Neural progenitor cell (in vitro differentiated cells): Measurements from ENCODE around the gene REEP3. TPM values are rescaled to one million over a fixed set of nuclear protein-coding genes. Genes with fewer than 3 reads are reported as not detected.

Experiments
- DNase-seq: peaks from one replicate; pipeline ENCODE4 v3.0.0-alpha.2; 2016; ENCODE audit warnings: low spot score
- H2AFZ ChIP-seq: fragments of 200-600 bp; sonication (generic); replicated peaks from 2 replicates; pipeline ENCODE4 v1.6.1; 2016; ENCODE audit warnings: antibody characterized with exemption
- H3F3A ChIP-seq: fragments of 200-600 bp; sonication (generic); 2 replicates; pipeline ENCODE4 v1.6.1; 2016; ENCODE audit warnings: antibody characterized with exemption, low read depth
- H3K27ac ChIP-seq: fragments of 200-600 bp; sonication (generic); 2 replicates; pipeline ENCODE4 v1.5.1; 2016; ENCODE audit warnings: mild to moderate bottlenecking
- H3K27me3 ChIP-seq: fragments of 200-600 bp; sonication (generic); 2 replicates; pipeline ENCODE4 v1.6.1; 2016; ENCODE audit warnings: mild to moderate bottlenecking, moderate library complexity
- H3K36me3 ChIP-seq: fragments of 200-600 bp; sonication (generic); 2 replicates; pipeline ENCODE4 v1.5.1; 2016
- H3K4me1 ChIP-seq: fragments of 200-600 bp; sonication (generic); 2 replicates; pipeline ENCODE4 v1.6.1; 2016; ENCODE audit warnings: mixed run types
- H3K4me2 ChIP-seq: fragments of 200-600 bp; sonication (generic); 2 replicates; pipeline ENCODE4 v1.6.1; 2016
- H3K4me3 ChIP-seq: fragments of 200-600 bp; sonication (generic); 2 replicates; pipeline ENCODE4 v1.5.1; 2016
- H3K79me2 ChIP-seq: fragments of 200-600 bp; sonication (generic); 2 replicates; pipeline ENCODE4 v1.6.1; 2016; ENCODE audit warnings: low read depth
- H3K9ac ChIP-seq: fragments of 200-600 bp; sonication (generic); 2 replicates; pipeline ENCODE4 v1.6.1; 2016
- H3K9me3 ChIP-seq: fragments of 200-600 bp; sonication (generic); 2 replicates; pipeline ENCODE4 v1.5.1; 2016; ENCODE audit warnings: low read depth
- H4K20me1 ChIP-seq: fragments of 200-600 bp; sonication (generic); 2 replicates; pipeline ENCODE4 v1.6.1; 2016; ENCODE audit warnings: low read depth
- H3K27ac Mint-ChIP-seq: 3 replicates; pipeline ENCODE4 v1.8.0; 2021; ENCODE audit warnings: mixed read lengths
- H3K27me3 Mint-ChIP-seq: 2 replicates; pipeline ENCODE4 v1.8.0; 2022; ENCODE audit warnings: low read depth, mild to moderate bottlenecking, inconsistent platforms, moderate library complexity, mixed read lengths; ENCODE audit not compliant: insufficient read depth
- H3K36me3 Mint-ChIP-seq: 3 replicates; pipeline ENCODE4 v1.8.0; 2021; ENCODE audit warnings: mixed read lengths
- H3K4me1 Mint-ChIP-seq: 3 replicates; pipeline ENCODE4 v1.8.0; 2021; ENCODE audit warnings: mixed read lengths
- H3K4me3 Mint-ChIP-seq: 3 replicates; pipeline ENCODE4 v1.8.0; 2021; ENCODE audit warnings: mild to moderate bottlenecking, moderate library complexity, mixed read lengths
- H3K9me3 Mint-ChIP-seq: 3 replicates; pipeline ENCODE4 v1.8.0; 2020; ENCODE audit warnings: mixed read lengths
- CTCF ChIP-seq: fragments of 200-600 bp; sonication (generic); IDR thresholded peaks from 2 replicates; pipeline ENCODE4 v1.5.1; 2017; ENCODE audit warnings: antibody characterized with exemption, mild to moderate bottlenecking
- EZH2 ChIP-seq: fragments of 200-600 bp; sonication (generic); IDR thresholded peaks from 2 replicates; pipeline ENCODE4 v1.6.1; 2017; ENCODE audit warnings: antibody characterized with exemption, mild to moderate bottlenecking, moderate library complexity
- EZH2phosphoT487 ChIP-seq: fragments of 200-600 bp; sonication (generic); IDR thresholded peaks from 2 replicates; pipeline ENCODE4 v1.6.1; 2017; ENCODE audit warnings: antibody characterized with exemption
- total RNA-seq: library from RNA; depleted of rRNA; stranded (reverse); fragments of >200 nt; gene quantifications from 2 replicates; pipeline ENCODE4 v1.2.3, GENCODE V29; 2015; ENCODE audit warnings: low replicate concordance

Gene REEP3
- total RNA-seq, 1 donor from 2014 or later, result 42.0 TPM

- no peak for DNase-seq
- Histone ChIP-seq H2AFZ (no peak overlapping the region), H3K4me3 (no peak overlapping the region), H3K9me3 (no peaks in the 10 kb centered on the region), H3K4me2 (no peak overlapping the region), H3K36me3 (no peaks in the 10 kb centered on the region), H3K79me2 (peaks cover 83% of the 10 kb centered on the region), H4K20me1 (peaks cover 13% of the 10 kb centered on the region), H3K4me1 (no peaks in the 10 kb centered on the region), H3K9ac (no peak overlapping the region), H3F3A (peaks cover 5% of the 10 kb centered on the region), H3K27me3 (no peaks in the 10 kb centered on the region), H3K27ac (no peak overlapping the region)
- TF ChIP-seq CTCF (no peak), EZH2 (no peak), EZH2phosphoT487 (no peak)
- H3K9me3 Mint-ChIP-seq, result no peaks in the 10 kb centered on the region
- H3K27me3 Mint-ChIP-seq, result no peaks in the 10 kb centered on the region
- no peak overlapping the region for H3K27ac Mint-ChIP-seq
- no peak overlapping the region for H3K4me3 Mint-ChIP-seq
- peaks cover 6% of the 10 kb centered on the region for H3K36me3 Mint-ChIP-seq
- H3K4me1 Mint-ChIP-seq, result no peaks in the 10 kb centered on the region
These were observed 16.3 kb downstream of the REEP3 start for GRCh38 chr10:63537536-63537935.

DNA sequence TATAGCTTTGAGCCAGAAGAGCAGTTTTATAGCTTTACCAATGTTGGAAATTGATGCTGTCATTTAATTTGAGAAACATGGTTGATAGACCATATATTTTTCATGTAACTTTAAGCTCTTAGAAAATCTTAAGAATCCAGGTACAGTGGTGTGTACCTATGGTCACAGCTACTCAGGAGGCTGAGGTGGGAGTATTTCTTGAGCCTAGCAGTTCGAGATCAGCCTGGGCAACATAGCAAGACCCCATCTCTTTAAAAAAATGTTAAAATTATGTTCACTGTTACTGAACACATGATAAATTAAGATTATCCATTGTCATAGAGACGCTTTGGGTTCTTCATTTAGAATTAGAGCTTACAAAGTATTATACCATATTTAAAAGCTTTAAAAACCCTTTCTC, 18.2 kb downstream of the REEP3 start:
- no peak overlapping the region for H3K4me2 ChIP-seq
- no peak for DNase-seq
- no peak overlapping the region for H3K4me3 ChIP-seq
- H3K27ac ChIP-seq, result no peak overlapping the region
- TF ChIP-seq EZH2 (no peak), CTCF (no peak), EZH2phosphoT487 (no peak)
- no peaks in the 10 kb centered on the region for H3K4me1 Mint-ChIP-seq
- peaks cover 5% of the 10 kb centered on the region for H3F3A ChIP-seq
- H3K27ac Mint-ChIP-seq, result no peak overlapping the region
- no peak overlapping the region for H2AFZ ChIP-seq
- H3K9ac ChIP-seq, result no peak overlapping the region
- H3K36me3 Mint-ChIP-seq, result peaks cover 1% of the 10 kb centered on the region
- no peaks in the 10 kb centered on the region for H3K9me3 Mint-ChIP-seq
- H3K4me3 Mint-ChIP-seq, result no peak overlapping the region
- peaks cover 25% of the 10 kb centered on the region for H4K20me1 ChIP-seq
- no peaks in the 10 kb centered on the region for H3K4me1 ChIP-seq
- no peaks in the 10 kb centered on the region for H3K36me3 ChIP-seq
- H3K79me2 ChIP-seq, result peaks cover 80% of the 10 kb centered on the region
- H3K9me3 ChIP-seq, result no peaks in the 10 kb centered on the region
- H3K27me3 ChIP-seq, result no peaks in the 10 kb centered on the region
- H3K27me3 Mint-ChIP-seq, result no peaks in the 10 kb centered on the region

DNA sequence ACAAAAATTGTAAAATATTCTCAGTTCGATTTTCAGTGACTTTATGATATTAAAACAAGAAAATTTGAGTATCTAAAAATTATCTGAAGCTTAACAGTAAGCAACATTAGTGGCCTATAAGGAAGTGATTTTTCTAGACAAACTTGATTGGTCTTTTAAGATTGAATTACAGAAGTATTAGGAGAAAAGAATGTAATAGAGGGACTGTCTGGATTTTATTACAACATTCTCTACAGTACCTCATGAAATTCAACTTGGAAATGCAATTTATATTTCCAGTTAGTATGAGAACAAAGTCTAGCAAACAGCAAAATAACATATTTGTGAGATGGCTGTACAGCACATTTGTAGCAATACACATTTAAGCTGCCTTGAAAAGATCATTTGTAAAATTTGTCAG, 18.8 kb downstream of the REEP3 start:
- TF ChIP-seq EZH2phosphoT487 (no peak), EZH2 (no peak), CTCF (no peak)
- no peak for DNase-seq
- Histone ChIP-seq H3K9me3 (no peaks in the 10 kb centered on the region), H3K4me1 (no peaks in the 10 kb centered on the region), H3K27me3 (no peaks in the 10 kb centered on the region), H3K9ac (no peak overlapping the region), H3K4me3 (no peak overlapping the region), H3K27ac (no peak overlapping the region), H4K20me1 (peaks cover 25% of the 10 kb centered on the region), H3K79me2 (peaks cover 80% of the 10 kb centered on the region), H2AFZ (no peak overlapping the region), H3F3A (peaks cover 5% of the 10 kb centered on the region), H3K4me2 (no peak overlapping the region), H3K36me3 (no peaks in the 10 kb centered on the region)
- no peak overlapping the region for H3K4me3 Mint-ChIP-seq
- H3K27me3 Mint-ChIP-seq, result no peaks in the 10 kb centered on the region
- H3K4me1 Mint-ChIP-seq, result no peaks in the 10 kb centered on the region
- H3K36me3 Mint-ChIP-seq, result peaks cover 2% of the 10 kb centered on the region
- no peaks in the 10 kb centered on the region for H3K9me3 Mint-ChIP-seq
- no peak overlapping the region for H3K27ac Mint-ChIP-seq
